ENCODE results near the gene LPIN3. TPM values are rescaled to one million over a fixed set of nuclear protein-coding genes. Genes with fewer than 3 reads are reported as not detected.

The LPIN3 gene
- total RNA-seq, 2 donors from 2014 or later, result 46.2 to 65.3 TPM

DNA sequence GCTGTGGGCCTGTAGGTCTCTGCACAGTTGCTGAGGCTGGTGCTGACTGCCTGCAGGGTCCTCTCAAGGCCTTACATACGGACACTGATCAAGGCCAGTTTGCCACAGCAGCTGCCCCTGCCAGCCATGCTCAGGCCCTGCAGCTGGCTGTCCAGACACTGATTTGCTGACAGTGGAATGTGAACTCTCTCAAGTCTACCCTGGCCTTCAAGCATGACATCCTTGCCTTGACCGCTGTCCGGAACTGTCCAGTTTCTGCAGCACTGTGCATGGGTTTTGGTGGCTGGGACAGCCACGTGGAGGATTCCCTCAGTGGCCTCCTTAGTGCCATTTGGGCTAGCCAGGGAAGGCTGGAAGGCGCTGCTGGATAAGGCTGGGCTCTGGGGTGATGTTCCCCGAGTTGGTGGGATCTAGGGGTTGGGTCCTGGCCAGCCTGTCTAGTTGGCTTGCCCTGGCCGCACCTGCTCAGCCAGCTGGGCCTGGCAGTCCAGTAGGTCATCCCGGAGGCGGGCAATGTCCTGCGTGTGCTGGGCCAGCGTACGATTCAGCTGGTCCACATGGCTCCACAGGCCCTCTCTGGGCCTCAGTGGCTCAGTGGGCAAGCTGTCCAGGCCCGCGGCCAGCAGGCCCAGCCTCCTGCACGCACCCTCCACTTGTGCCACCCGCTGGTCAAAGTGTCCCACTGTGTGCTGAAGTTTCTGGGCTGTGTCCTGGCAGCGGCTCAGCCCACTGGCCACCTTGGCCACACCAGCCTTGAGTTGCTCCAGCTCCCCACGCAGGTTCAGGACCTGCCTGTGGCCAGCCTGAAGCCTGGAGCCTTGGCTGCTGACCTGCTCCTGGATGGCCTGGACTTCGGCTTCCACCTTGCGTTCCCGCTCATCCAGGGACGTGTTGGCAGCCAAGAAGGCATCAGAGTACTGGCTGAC, 20.5 kb downstream of the LPIN3 start:
- H3K27ac ChIP-seq, result no peak overlapping the region
- peaks cover 14% of the 10 kb centered on the region for H3K27me3 ChIP-seq
- TF ChIP-seq, protein P1, sequence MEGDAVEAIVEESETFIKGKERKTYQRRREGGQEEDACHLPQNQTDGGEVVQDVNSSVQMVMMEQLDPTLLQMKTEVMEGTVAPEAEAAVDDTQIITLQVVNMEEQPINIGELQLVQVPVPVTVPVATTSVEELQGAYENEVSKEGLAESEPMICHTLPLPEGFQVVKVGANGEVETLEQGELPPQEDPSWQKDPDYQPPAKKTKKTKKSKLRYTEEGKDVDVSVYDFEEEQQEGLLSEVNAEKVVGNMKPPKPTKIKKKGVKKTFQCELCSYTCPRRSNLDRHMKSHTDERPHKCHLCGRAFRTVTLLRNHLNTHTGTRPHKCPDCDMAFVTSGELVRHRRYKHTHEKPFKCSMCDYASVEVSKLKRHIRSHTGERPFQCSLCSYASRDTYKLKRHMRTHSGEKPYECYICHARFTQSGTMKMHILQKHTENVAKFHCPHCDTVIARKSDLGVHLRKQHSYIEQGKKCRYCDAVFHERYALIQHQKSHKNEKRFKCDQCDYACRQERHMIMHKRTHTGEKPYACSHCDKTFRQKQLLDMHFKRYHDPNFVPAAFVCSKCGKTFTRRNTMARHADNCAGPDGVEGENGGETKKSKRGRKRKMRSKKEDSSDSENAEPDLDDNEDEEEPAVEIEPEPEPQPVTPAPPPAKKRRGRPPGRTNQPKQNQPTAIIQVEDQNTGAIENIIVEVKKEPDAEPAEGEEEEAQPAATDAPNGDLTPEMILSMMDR (IDR thresholded peaks at IDR 0.05), result no peak
- no peak overlapping the region for H3K4me3 ChIP-seq
- H3K9ac ChIP-seq (ENCODE audit: low read depth in 2 of 2, low read length in 2 of 2), result no peak overlapping the region
- no peaks in the 10 kb centered on the region for H3K4me1 ChIP-seq
- DNase-seq, result no peak
- intact Hi-C loops (cut with DNase I), result no loop called here
- H3K9me3 ChIP-seq, result no peaks in the 10 kb centered on the region
- H3K36me3 ChIP-seq, result no peaks in the 10 kb centered on the region

DNA sequence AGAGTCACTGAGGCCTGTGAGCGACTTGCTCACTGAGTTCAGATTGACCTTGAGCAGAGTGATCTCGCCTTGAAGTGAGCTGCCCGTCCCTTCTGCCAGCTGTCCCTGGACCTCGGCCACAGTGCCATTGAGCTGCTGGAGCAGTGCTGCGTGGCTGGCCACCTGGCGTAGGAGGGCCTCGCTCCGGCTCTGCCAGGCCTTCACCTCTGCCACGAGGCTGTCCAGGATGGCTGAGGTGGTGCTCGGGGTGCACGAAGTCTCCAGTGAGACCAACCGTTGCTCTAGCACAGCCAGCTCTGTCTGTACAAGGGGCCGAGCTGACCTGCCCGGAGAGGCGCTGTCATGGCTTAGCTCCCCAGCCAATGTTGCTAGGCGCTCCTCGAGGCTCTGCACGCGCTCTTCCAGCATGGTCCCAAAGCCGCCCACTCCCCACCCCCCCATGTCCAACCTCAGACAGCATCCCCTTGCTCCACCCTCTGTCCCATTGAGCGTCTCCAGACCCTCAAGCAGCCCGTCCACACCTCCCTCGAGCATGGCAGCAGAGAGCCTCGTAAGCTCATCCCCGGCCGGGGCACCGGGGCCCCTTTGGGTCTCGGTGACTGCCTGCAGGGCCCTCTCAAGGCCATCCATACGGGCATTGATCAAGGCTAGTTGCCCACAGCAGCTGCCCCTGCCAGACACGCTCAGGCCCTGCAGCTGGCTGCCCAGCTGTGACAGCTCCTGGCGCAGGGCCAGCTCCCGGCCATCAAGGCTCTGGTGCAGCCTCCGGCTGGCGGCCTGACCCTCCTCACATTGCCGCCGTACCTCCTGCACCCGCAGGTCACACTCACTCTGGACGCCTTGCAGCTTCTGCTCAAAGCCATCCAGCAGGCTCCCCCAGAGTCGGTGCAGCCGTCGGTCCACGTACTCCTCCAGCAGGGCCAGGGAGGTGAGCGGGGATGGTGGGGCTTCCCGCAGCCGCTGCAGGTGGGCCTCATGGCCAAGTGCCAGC, 21.4 kb downstream of the LPIN3 start:
- TF ChIP-seq, protein P1 (IDR thresholded peaks at IDR 0.05), result no peak
- H3K4me1 ChIP-seq, result no peaks in the 10 kb centered on the region
- H3K9ac ChIP-seq (ENCODE audit: low read depth in 2 of 2, low read length in 2 of 2), result no peak overlapping the region
- H3K27me3 ChIP-seq, result peaks cover 20% of the 10 kb centered on the region
- no peaks in the 10 kb centered on the region for H3K36me3 ChIP-seq
- DNase-seq, result no peak
- intact Hi-C loops (cut with DNase I), result no loop called here
- no peak overlapping the region for H3K4me3 ChIP-seq
- H3K27ac ChIP-seq, result no peak overlapping the region
- no peaks in the 10 kb centered on the region for H3K9me3 ChIP-seq

DNA sequence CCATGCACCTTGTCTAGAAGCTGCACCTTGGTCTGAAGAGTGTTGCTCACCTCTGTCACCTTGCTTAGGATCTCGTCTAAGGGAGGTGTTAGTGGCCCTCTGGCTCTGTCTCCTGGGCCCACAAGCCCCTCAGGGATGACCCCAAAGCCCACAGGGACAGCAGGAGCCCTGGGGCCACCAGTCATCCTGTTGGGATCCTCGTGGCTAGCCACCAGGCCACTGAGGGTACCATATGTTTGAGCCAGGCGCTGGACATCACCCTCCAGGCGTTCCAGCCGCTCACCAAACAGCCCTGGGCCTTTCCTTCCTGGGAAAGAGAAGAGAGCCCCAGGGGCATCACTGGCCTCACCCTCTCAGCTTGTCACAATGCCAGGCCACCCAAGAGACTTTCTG, 22.1 kb downstream of the LPIN3 start:
- peaks cover 24% of the 10 kb centered on the region for H3K27me3 ChIP-seq
- no peak overlapping the region for H3K27ac ChIP-seq
- intact Hi-C loops (cut with DNase I), result no loop called here
- H3K9me3 ChIP-seq, result no peaks in the 10 kb centered on the region
- H3K4me3 ChIP-seq, result no peak overlapping the region
- TF ChIP-seq, protein P1 (IDR thresholded peaks at IDR 0.05), result no peak
- H3K4me1 ChIP-seq, result no peaks in the 10 kb centered on the region
- no peaks in the 10 kb centered on the region for H3K36me3 ChIP-seq
- no peak for DNase-seq
- H3K9ac ChIP-seq (ENCODE audit: low read depth in 2 of 2, low read length in 2 of 2), result no peak overlapping the region

DNA sequence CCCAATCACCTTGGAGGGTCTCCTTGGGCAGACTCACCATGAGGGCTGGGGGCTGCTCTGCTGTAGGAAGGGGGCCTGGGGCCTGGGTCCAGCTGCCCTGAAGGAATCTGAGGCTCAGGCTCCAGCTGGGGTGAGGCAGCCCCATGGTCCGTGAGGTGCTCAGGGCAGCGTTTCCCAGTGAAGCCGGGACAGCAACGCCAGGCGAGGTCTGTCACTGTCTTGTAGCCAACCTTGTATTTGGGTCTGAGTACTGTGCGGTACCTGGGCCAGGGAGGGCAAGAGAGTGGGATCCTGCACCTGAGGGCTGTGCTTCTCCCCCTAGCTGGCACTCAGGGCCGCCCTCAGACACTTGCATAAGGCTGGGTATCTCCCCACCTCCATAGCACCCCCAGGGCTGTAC, 23.0 kb downstream of the LPIN3 start:
- TF ChIP-seq, protein P1 (IDR thresholded peaks at IDR 0.05), result no peak
- DNase-seq, result no peak

DNA sequence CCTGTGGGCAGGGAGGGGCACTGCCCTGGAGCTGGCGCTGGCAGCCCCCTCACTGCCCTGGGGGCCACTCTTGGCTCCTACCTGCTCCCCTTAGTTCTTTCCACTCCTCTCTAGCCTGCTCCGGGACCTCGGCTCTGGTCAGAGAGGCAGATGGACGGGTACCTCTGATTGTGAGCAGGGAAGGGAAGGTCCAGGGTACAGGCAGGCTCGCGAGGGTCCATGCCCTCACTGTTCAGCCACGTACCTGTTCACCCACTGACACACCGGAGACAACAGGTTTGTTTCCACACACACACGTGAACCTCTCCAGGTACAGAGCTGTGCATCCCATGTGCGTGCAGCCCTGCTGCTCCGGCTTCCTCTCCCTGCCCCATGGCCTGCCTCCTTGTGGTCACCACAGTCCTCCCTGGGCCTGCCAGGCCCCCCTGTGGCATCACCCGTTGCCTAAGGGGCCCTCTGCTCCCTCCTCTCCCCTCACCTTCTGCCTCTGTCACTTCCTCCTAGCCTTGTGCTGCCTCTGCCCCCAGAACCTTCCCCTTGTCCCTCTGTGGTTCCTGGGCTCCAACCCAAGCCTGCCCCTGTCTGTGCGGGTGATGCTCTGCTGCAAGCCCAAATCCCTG, 23.7 kb downstream of the LPIN3 start:
- no peaks in the 10 kb centered on the region for H3K4me1 ChIP-seq
- H3K9me3 ChIP-seq, result no peaks in the 10 kb centered on the region
- intact Hi-C loops (cut with DNase I), result no loop called here
- no peak for DNase-seq
- H3K27ac ChIP-seq, result no peak overlapping the region
- H3K36me3 ChIP-seq, result no peaks in the 10 kb centered on the region
- no peak overlapping the region for H3K4me3 ChIP-seq
- TF ChIP-seq, protein P1 (IDR thresholded peaks at IDR 0.05), result no peak
- H3K9ac ChIP-seq (ENCODE audit: low read depth in 2 of 2, low read length in 2 of 2), result no peak overlapping the region
- H3K27me3 ChIP-seq, result peaks cover 28% of the 10 kb centered on the region

More for the DNA sequence above, 23.0 kb downstream of the LPIN3 start:
- no peak overlapping the region for H3K4me3 ChIP-seq
- no peaks in the 10 kb centered on the region for H3K4me1 ChIP-seq
- no peaks in the 10 kb centered on the region for H3K36me3 ChIP-seq
- no peak overlapping the region for H3K9ac ChIP-seq (ENCODE audit: low read depth in 2 of 2, low read length in 2 of 2)
- no peak overlapping the region for H3K27ac ChIP-seq
- H3K27me3 ChIP-seq, result peaks cover 28% of the 10 kb centered on the region
- intact Hi-C loops (cut with DNase I), result no loop called here
- H3K9me3 ChIP-seq, result no peaks in the 10 kb centered on the region
